22Rv1 (cell line): ENCODE data around the gene PTPRJ.

Experiments used
- H3K27ac ChIP-seq: fragments of 450-650 bp; 2 replicates; pipeline ENCODE4 v1.5.1; 2017
- CTCF ChIP-seq: fragments of 450-650 bp; IDR thresholded peaks from 2 replicates; pipeline ENCODE4 v1.5.1; 2017; ENCODE audit warnings: mild to moderate bottlenecking
- ZFX ChIP-seq: fragments of 450-650 bp; IDR thresholded peaks from 2 replicates; pipeline ENCODE4 v1.6.1; 2017; ENCODE audit warnings: antibody characterized with exemption, borderline replicate concordance

Gene PTPRJ

GRCh38 chr11:48101958-48102357 lies 121.6 kb downstream of the PTPRJ start:
- H3K27ac ChIP-seq = no peak overlapping the region
- TF ChIP-seq CTCF = no peak
- no peak for TF ChIP-seq ZFX

GRCh38 chr11:48103621-48104567 lies 123.5 kb downstream of the PTPRJ start:
- TF ChIP-seq CTCF (no peak), ZFX (no peak)
- peak overlapping the region; percentile 61 for H3K27ac ChIP-seq

GRCh38 chr11:48104568-48104924 lies 124.2 kb downstream of the PTPRJ start:
- no peak for TF ChIP-seq ZFX
- no peak for TF ChIP-seq CTCF

GRCh38 chr11:48105096-48105990 lies 125.0 kb downstream of the PTPRJ start:
- no peak overlapping the region for H3K27ac ChIP-seq
- TF ChIP-seq ZFX (no peak), CTCF (no peak)

More at GRCh38 chr11:48104568-48104924, 124.2 kb downstream of the PTPRJ start:
- peak overlapping the region; percentile 61 for H3K27ac ChIP-seq

- H3K27ac ChIP-seq = no peak overlapping the region
- no peak for TF ChIP-seq ZFX
- TF ChIP-seq CTCF = no peak
These were observed 125.8 kb downstream of the PTPRJ start for GRCh38 chr11:48106166-48106565.

GRCh38 chr11:48107188-48107704 lies 126.9 kb downstream of the PTPRJ start:
- no peak overlapping the region for H3K27ac ChIP-seq
- TF ChIP-seq ZFX = no peak
- no peak for TF ChIP-seq CTCF
